HCT116 (cell line): Measurements from ENCODE around the gene DTWD1. TPM values are rescaled to one million over a fixed set of nuclear protein-coding genes. Genes with fewer than 3 reads are reported as not detected.

Source experiments
- ATAC-seq: fragments of 200-7000 bp; cut with Tn5 transposase; 2 replicates; pipeline ENCODE4 v1.9.1; 2020; ENCODE audit warnings: mild to moderate bottlenecking, moderate library complexity
- BruUV-seq: library from RNA; stranded (reverse); fragments of 400-500 nt; replicated peaks from 2 replicates; lab custom pipeline; 2021; lab: Mats Ljungman, UMichigan
- CTCF ChIA-PET: fragments of 300-600 bp; sonication (Branson Sonifier 250); formaldehyde crosslinking; loops from one replicate; lab custom pipeline; 2021; ENCODE audit warnings: antibody characterized with exemption; lab: Charles Lee
- POLR2A ChIA-PET: fragments of 300-600, 350-600 bp; sonication (Branson Sonifier 250); formaldehyde crosslinking; loops from one replicate; lab custom pipeline; 2021; ENCODE audit warnings: antibody characterized with exemption; lab: Charles Lee
- RAD21 ChIA-PET, 2 experiments: fragments of 300-600 bp; sonication (Branson Sonifier 250); formaldehyde crosslinking; loops; one replicate each; lab custom pipeline; 2023; ENCODE audit warnings: low total read pairs in 2 of 2; ENCODE audit not compliant: uncharacterized antibody in 2 of 2, unreplicated experiment in 2 of 2, low non-redundant PET in 1 of 2; lab: Charles Lee
- DNase-seq: peaks from one replicate; pipeline ENCODE4 v3.0.0-alpha.2; 2010; ENCODE audit warnings: low read depth, low spot score
- H2AFZ ChIP-seq: fragments of 200-600 bp; shearing (Covaris generic), sonication (generic); 2 replicates; pipeline ENCODE4 v1.6.1; 2017; ENCODE audit warnings: low read depth, mixed run types, mixed read lengths, antibody characterized with exemption, low read length; ENCODE audit not compliant: poor library complexity, severe bottlenecking
- H3K27ac ChIP-seq: 2 replicates; pipeline ENCODE4 v1.5.1; 2012; ENCODE audit warnings: low read depth, low read length
- H3K27me3 ChIP-seq: fragments of 200-600 bp; sonication (generic); 2 replicates; pipeline ENCODE4 v1.6.1; 2016; ENCODE audit warnings: mixed run types, low read length, mixed read lengths; ENCODE audit not compliant: insufficient read depth
- H3K36me3 ChIP-seq, 2 experiments: fragments of 200-500 bp in 1 of 2; fragments of 200-600 bp in 1 of 2; sonication (Bioruptor generic) in 1 of 2; sonication (generic) in 1 of 2; 2 replicates each; pipeline versions ENCODE4 v1.5.1 to v1.6.1; 2014 to 2016; ENCODE audit warnings: low read length in 2 of 2, inconsistent platforms in 1 of 2, mixed read lengths in 1 of 2, mixed run types in 1 of 2; ENCODE audit not compliant: insufficient read depth in 2 of 2, control insufficient read depth in 1 of 2
- H3K4me1 ChIP-seq, 2 experiments: fragments of 200-600 bp in 1 of 2; sonication (generic) in 1 of 2; 2 replicates each; pipeline versions ENCODE4 v1.5.1 to v1.6.1; 2012 to 2017; ENCODE audit warnings: low read length in 2 of 2, inconsistent platforms in 1 of 2, mild to moderate bottlenecking in 1 of 2, mixed read lengths in 1 of 2, mixed run types in 1 of 2, moderate library complexity in 1 of 2; ENCODE audit not compliant: insufficient read depth in 2 of 2, control insufficient read depth in 1 of 2
- H3K4me2 ChIP-seq: fragments of 200-600 bp; sonication (generic); 2 replicates; pipeline ENCODE4 v1.6.1; 2017; ENCODE audit warnings: mixed run types, low read length, mixed read lengths
- H3K4me3 ChIP-seq, 2 experiments: fragments of 200-600 bp in 1 of 2; sonication (generic) in 1 of 2; replicated peaks in 1 of 2; 2 replicates each; pipeline ENCODE4 v1.5.1; 2011 to 2016; ENCODE audit warnings: low read length in 2 of 2, control low read depth in 1 of 2, low read depth in 1 of 2, mild to moderate bottlenecking in 1 of 2, mixed read lengths in 1 of 2, mixed run types in 1 of 2
- H3K79me2 ChIP-seq: fragments of 200-600 bp; sonication (generic); 2 replicates; pipeline ENCODE4 v1.6.1; 2017; ENCODE audit warnings: mild to moderate bottlenecking, mixed run types, low read length, moderate library complexity, mixed read lengths; ENCODE audit not compliant: insufficient read depth
- H3K9ac ChIP-seq: fragments of 200-600 bp; sonication (generic); 2 replicates; pipeline ENCODE4 v1.6.1; 2016; ENCODE audit warnings: low read length, mixed read lengths
- H3K9me2 ChIP-seq: fragments of 200-600 bp; sonication (generic), shearing (Covaris generic); 2 replicates; pipeline ENCODE4 v1.6.1; 2017; ENCODE audit warnings: mixed run types, mild to moderate bottlenecking, moderate library complexity; ENCODE audit not compliant: insufficient read depth
- H3K9me3 ChIP-seq, 2 experiments: fragments of 200-500 bp in 1 of 2; fragments of 200-600 bp in 1 of 2; sonication (Bioruptor generic) in 1 of 2; sonication (generic) in 1 of 2; 2 replicates each; pipeline ENCODE4 v1.6.1; 2014 to 2017; ENCODE audit warnings: low read length in 2 of 2, mixed read lengths in 2 of 2, inconsistent platforms in 1 of 2, low read depth in 1 of 2, mild to moderate bottlenecking in 1 of 2, mixed run types in 1 of 2, moderate library complexity in 1 of 2; ENCODE audit not compliant: control insufficient read depth in 1 of 2, insufficient read depth in 1 of 2
- H4K20me1 ChIP-seq: fragments of 200-600 bp; sonication (generic), shearing (Covaris generic); 2 replicates; pipeline ENCODE4 v1.6.1; 2017; ENCODE audit warnings: mixed run types, mild to moderate bottlenecking, moderate library complexity; ENCODE audit not compliant: insufficient read depth
- CBX3 ChIP-seq: IDR thresholded peaks from 2 replicates; pipeline ENCODE4 v1.6.1; 2012; ENCODE audit warnings: low read depth
- CEBPB ChIP-seq: IDR thresholded peaks from 2 replicates; pipeline ENCODE4 v1.6.1; 2012; ENCODE audit warnings: low read depth
- CTCF ChIP-seq, 3 experiments: fragments of 200-600 bp in 1 of 3; sonication (generic) in 1 of 3; IDR thresholded peaks in 2 of 3; conservative IDR thresholded peaks in 1 of 3; 2 replicates each; pipeline ENCODE4 v1.5.1; 2012 to 2017; ENCODE audit warnings: low read depth in 2 of 3, low read length in 2 of 3, antibody characterized with exemption in 1 of 3, borderline replicate concordance in 1 of 3, control low read depth in 1 of 3, mild to moderate bottlenecking in 1 of 3, mixed read lengths in 1 of 3, mixed run types in 1 of 3, moderate library complexity in 1 of 3; ENCODE audit not compliant: insufficient read depth in 1 of 3
- EZH2 ChIP-seq: fragments of 200-600 bp; sonication (generic); IDR thresholded peaks from 2 replicates; pipeline ENCODE4 v1.6.1; 2017; ENCODE audit warnings: antibody characterized with exemption, mixed run types
- FOSL1 ChIP-seq: IDR thresholded peaks from 2 replicates; pipeline ENCODE4 v1.6.1; 2012; ENCODE audit warnings: low read depth
- JUND ChIP-seq: IDR thresholded peaks from 2 replicates; pipeline ENCODE4 v1.6.1; 2012
- MAX ChIP-seq: IDR thresholded peaks from 2 replicates; pipeline ENCODE4 v1.6.1; 2012
- POLR2A ChIP-seq: IDR thresholded peaks from 2 replicates; pipeline ENCODE4 v1.7.0; 2011; ENCODE audit warnings: borderline replicate concordance; ENCODE audit not compliant: insufficient read depth, insufficient read length; ENCODE audit errors: extremely low read depth
- RAD21 ChIP-seq: IDR thresholded peaks from 2 replicates; pipeline ENCODE4 v1.6.1; 2012; ENCODE audit warnings: low read depth, mild to moderate bottlenecking
- SIN3A ChIP-seq: IDR thresholded peaks from 2 replicates; pipeline ENCODE4 v1.6.1; 2012; ENCODE audit warnings: low read depth
- SP1 ChIP-seq: IDR thresholded peaks from 2 replicates; pipeline ENCODE4 v1.6.1; 2012; ENCODE audit warnings: low read depth
- SRF ChIP-seq: IDR thresholded peaks from 2 replicates; pipeline ENCODE4 v1.6.1; 2012; ENCODE audit warnings: low read depth
- TCF7L2 ChIP-seq: IDR thresholded peaks from 2 replicates; pipeline ENCODE4 v1.7.0; 2011; ENCODE audit warnings: borderline replicate concordance, inconsistent platforms; ENCODE audit not compliant: insufficient read depth, insufficient read length; ENCODE audit errors: extremely low read depth
- YY1 ChIP-seq: IDR thresholded peaks from 2 replicates; pipeline ENCODE4 v1.6.1; 2011; ENCODE audit warnings: low read length, low read depth, moderate library complexity, mild to moderate bottlenecking; ENCODE audit not compliant: insufficient replicate concordance; ENCODE audit errors: extremely low read depth
- ZFX ChIP-seq: fragments of 450-650 bp; IDR thresholded peaks from 2 replicates; pipeline ENCODE4 v1.6.1; 2017
- intact Hi-C: fragments of 100-400 bp; cut with micrococcal nuclease; formaldehyde crosslinking; loops from 2 replicates; pipeline ENCODE4 v1.10.0; 2022
- total RNA-seq: library from RNA; stranded (reverse); gene quantifications from one replicate; pipeline ENCODE4 v1.2.1, GENCODE V29; 2021; ENCODE audit not compliant: unreplicated experiment
- TF ChIP-seq, protein P1 (sequence below): IDR thresholded peaks from 2 replicates; pipeline ENCODE4 v1.6.1; 2012

The DTWD1 gene
- total RNA-seq, 1 experiment from 2014 or later = 34.5 TPM

DNA sequence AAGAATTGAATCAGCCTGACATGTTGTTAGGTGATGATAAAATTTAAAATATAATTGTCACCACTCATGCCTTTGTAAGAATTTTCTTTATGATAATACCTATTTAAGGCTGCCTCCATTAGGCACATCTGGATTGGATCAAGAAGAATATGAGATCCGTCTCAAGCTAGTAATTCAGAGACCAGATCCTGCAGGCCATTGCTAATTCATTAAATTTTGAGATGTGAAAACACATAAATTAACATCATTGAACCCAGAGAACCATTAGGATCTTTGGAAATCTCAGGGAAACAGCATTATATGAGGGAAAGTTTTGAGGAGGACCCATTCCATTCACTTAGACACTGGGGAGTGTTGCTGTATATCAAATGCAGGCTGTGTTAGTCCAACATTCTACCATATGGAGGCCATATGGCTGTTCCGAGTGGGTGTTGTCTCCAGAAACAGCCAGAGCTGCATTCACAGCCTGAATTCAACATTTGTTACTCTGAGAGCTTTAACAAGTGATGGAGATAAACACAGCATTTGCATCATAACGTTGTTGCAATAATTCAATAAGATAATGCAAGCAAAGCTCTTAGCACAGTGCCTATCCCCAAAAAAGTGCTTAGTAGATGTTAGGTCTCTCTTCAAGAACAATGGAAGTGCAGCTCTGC lies 67.4 kb downstream of the DTWD1 start:
- no peak overlapping the region for H3K9ac ChIP-seq
- H2AFZ ChIP-seq = no peak overlapping the region
- no peaks in the 10 kb centered on the region for H3K36me3 ChIP-seq
- TF ChIP-seq JUND (no peak), CTCF (IDR thresholded peaks at IDR 0.05 in 2 of 3, conservative IDR thresholded peaks at IDR 0.05 in 1 of 3; ENCODE audit: borderline replicate concordance in 1 of 3, insufficient read depth in 1 of 3, low read depth in 2 of 3, low read length in 2 of 3) (no peak), YY1 (no peak), MAX (no peak), EZH2 (no peak), RAD21 (no peak), CBX3 (no peak), SRF (no peak), SP1 (no peak), SIN3A (no peak), POLR2A (no peak), CEBPB (no peak), TCF7L2 (no peak), ZFX (no peak), FOSL1 (no peak)
- TF ChIP-seq, protein P1, sequence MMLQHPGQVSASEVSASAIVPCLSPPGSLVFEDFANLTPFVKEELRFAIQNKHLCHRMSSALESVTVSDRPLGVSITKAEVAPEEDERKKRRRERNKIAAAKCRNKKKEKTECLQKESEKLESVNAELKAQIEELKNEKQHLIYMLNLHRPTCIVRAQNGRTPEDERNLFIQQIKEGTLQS = no peak
- H3K4me1 ChIP-seq = no peaks in the 10 kb centered on the region
- ATAC-seq (no peak), DNase-seq (no peak)
- no peak overlapping the region for H3K4me2 ChIP-seq
- no peaks in the 10 kb centered on the region for H4K20me1 ChIP-seq
- no peak overlapping the region for H3K4me3 ChIP-seq
- no TSS peak for BruUV-seq
- POLR2A ChIA-PET = no interaction called here
- H3K9me3 ChIP-seq = no peaks in the 10 kb centered on the region
- RAD21 ChIA-PET = no interaction called here
- H3K27me3 ChIP-seq = no peaks in the 10 kb centered on the region
- H3K79me2 ChIP-seq = no peaks in the 10 kb centered on the region
- intact Hi-C loops = no loop called here
- H3K9me2 ChIP-seq = no peaks in the 10 kb centered on the region
- no peak overlapping the region for H3K27ac ChIP-seq
- CTCF ChIA-PET = no interaction called here
